ENCODE data around the gene GRB7.
A peak's percentile ranks its signal among the peaks of the same experiment; 100 is the strongest.

GRB7 gene

GRCh38 chr17:39775031-39775430, 37.3 kb downstream of the GRB7 start:
- DNase-seq, result no peak

- DNase-seq, result no peak
Measured at GRCh38 chr17:39776252-39776651, 38.5 kb downstream of the GRB7 start.

- no peak for DNase-seq
Measured at GRCh38 chr17:39777534-39778365, 40.0 kb downstream of the GRB7 start.

GRCh38 chr17:39781031-39781860, 43.5 kb downstream of the GRB7 start:
- DNase-seq, result peak; percentile 22

- no peak for DNase-seq
Measured at GRCh38 chr17:39781861-39782213, 44.1 kb downstream of the GRB7 start.

- peak; percentile 69 for DNase-seq
Measured at GRCh38 chr17:39782481-39782880, 44.7 kb downstream of the GRB7 start.

- peak; percentile 66 for DNase-seq
Measured at GRCh38 chr17:39782980-39783379, 45.2 kb downstream of the GRB7 start.

- DNase-seq, result no peak
Measured at GRCh38 chr17:39787041-39787440, 49.3 kb downstream of the GRB7 start.

GRCh38 chr17:39787743-39788484, 50.2 kb downstream of the GRB7 start:
- DNase-seq, result no peak

GRCh38 chr17:39791111-39791992, 53.6 kb downstream of the GRB7 start:
- DNase-seq, result no peak

- DNase-seq, result no peak
Measured at GRCh38 chr17:39792526-39793221, 54.9 kb downstream of the GRB7 start.

GRCh38 chr17:39793301-39793872, 55.6 kb downstream of the GRB7 start:
- peak; percentile 54 for DNase-seq

GRCh38 chr17:39794249-39794970, 56.7 kb downstream of the GRB7 start:
- DNase-seq, result no peak

All from hematopoietic multipotent progenitor cell treated with erythropoietin and hydrocortisone succinate and interleukin-3 and kit ligand, for 6 days (in vitro differentiated cells).